Neural cell (in vitro differentiated cells): Measurements from ENCODE around the gene FLYWCH1.

Source experiments
- CTCF ChIP-seq: fragments of 450-650 bp; IDR thresholded peaks from 2 replicates; pipeline ENCODE4 v1.5.1; 2014; ENCODE audit warnings: antibody characterized with exemption, mild to moderate bottlenecking, moderate library complexity; ENCODE audit not compliant: poor library complexity, severe bottlenecking
- SMC3 ChIP-seq: fragments of 450-650 bp; conservative IDR thresholded peaks from 2 replicates; pipeline ENCODE4 v1.6.1; 2014; ENCODE audit warnings: antibody characterized with exemption, mild to moderate bottlenecking, moderate library complexity; ENCODE audit not compliant: poor library complexity
- TAF1 ChIP-seq: IDR thresholded peaks from 2 replicates; pipeline ENCODE4 v1.6.1; 2012; ENCODE audit warnings: low read depth

GRCh38 chr16:2975161-2975795 is 63.5 kb downstream of the FLYWCH1 start:
- TF ChIP-seq TAF1 (no peak), CTCF (no peak), SMC3 (no peak)
